GM23248 (cell line): ENCODE data around the gene TMEM187.

Experiments
- EZH2 ChIP-seq: fragments of 200-600 bp; sonication (generic); IDR thresholded peaks from 2 replicates; pipeline ENCODE4 v1.6.1; 2018; ENCODE audit warnings: antibody characterized with exemption, mild to moderate bottlenecking; ENCODE audit not compliant: insufficient read depth, poor library complexity, severe bottlenecking
- EZH2phosphoT487 ChIP-seq: fragments of 200-600 bp; sonication (generic); IDR thresholded peaks from 2 replicates; pipeline ENCODE4 v1.6.1; 2018; ENCODE audit warnings: antibody characterized with exemption, moderate library complexity, mild to moderate bottlenecking, low read depth; ENCODE audit not compliant: insufficient read depth

DNA sequence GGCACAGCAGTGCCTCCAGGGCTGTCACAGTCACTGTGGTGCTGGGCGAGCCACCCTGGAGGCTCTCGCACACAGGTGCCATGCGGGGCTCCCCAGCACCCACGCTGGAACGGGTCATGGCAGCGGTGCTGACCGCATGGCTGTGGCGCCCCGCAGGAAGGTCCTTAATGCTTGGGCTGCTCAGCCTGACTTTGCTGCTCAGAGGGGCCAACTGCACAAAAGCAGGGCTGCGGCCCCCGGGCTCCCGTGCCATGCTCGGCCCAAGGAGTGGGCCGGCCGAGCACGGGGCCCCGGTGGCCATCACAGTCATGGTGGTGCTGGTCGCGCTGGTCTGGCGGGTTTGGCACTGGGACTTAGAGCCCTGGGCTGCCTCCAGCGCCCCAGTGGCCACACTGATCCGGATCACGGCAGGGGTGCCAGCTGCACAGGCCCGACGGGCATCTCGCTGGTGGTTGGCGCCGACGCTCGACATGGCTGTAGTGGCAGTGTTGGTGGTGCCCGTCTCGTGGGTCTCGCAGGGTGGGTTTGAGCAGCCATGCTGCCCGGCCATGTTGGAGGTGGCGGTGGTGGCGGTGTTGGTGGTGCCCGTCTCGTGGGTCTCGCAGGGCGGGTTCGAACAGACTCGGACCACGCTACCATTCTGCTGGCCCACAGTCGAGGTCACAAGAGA, 17.9 kb upstream of the TMEM187 start:
- TF ChIP-seq EZH2 (no peak), EZH2phosphoT487 (no peak)
